ENCODE data around the gene KLF3.

KLF3 gene

GRCh38 chr4:38716256-38716655, 52.3 kb downstream of the KLF3 start:
- no peaks in the 10 kb centered on the region for H3K27me3 ChIP-seq
- H3K4me1 ChIP-seq (ENCODE audit: control insufficient read depth in 1 of 2, insufficient read depth in 1 of 2, low read depth in 1 of 2, low read length in 1 of 2) = no peaks in the 10 kb centered on the region
- H3K4me3 ChIP-seq (ENCODE audit: low read depth in 1 of 2, low read length in 1 of 2) = no peak overlapping the region
- H3K9me3 ChIP-seq = no peaks in the 10 kb centered on the region
- H3K36me3 ChIP-seq = no peaks in the 10 kb centered on the region
- no peak for TF ChIP-seq CTCF (IDR thresholded peaks at IDR 0.05)
- no peak overlapping the region for H3K27ac ChIP-seq

- Histone ChIP-seq H3K9me3 (no peaks in the 10 kb centered on the region), H3K27me3 (no peaks in the 10 kb centered on the region), H3K4me1 (ENCODE audit: control insufficient read depth in 1 of 2, insufficient read depth in 1 of 2, low read depth in 1 of 2, low read length in 1 of 2) (no peaks in the 10 kb centered on the region), H3K36me3 (no peaks in the 10 kb centered on the region), H3K4me3 (ENCODE audit: low read depth in 1 of 2, low read length in 1 of 2) (no peak overlapping the region), H3K27ac (no peak overlapping the region)
- no peak for TF ChIP-seq CTCF (IDR thresholded peaks at IDR 0.05)
These were observed 53.6 kb downstream of the KLF3 start for GRCh38 chr4:38717604-38718003.

- no peak overlapping the region for H3K4me3 ChIP-seq (ENCODE audit: low read depth in 1 of 2, low read length in 1 of 2)
- H3K9me3 ChIP-seq = no peaks in the 10 kb centered on the region
- no peaks in the 10 kb centered on the region for H3K27me3 ChIP-seq
- peaks cover 3 to 5% of the 10 kb centered on the region in 2 experiments for H3K4me1 ChIP-seq (ENCODE audit: control insufficient read depth in 1 of 2, insufficient read depth in 1 of 2, low read depth in 1 of 2, low read length in 1 of 2)
- no peaks in the 10 kb centered on the region for H3K36me3 ChIP-seq
- H3K27ac ChIP-seq = no peak overlapping the region
- TF ChIP-seq CTCF (IDR thresholded peaks at IDR 0.05) = no peak
These were observed 59.1 kb downstream of the KLF3 start for GRCh38 chr4:38723114-38723513.

- peaks cover 3 to 5% of the 10 kb centered on the region in 2 experiments for H3K4me1 ChIP-seq (ENCODE audit: control insufficient read depth in 1 of 2, insufficient read depth in 1 of 2, low read depth in 1 of 2, low read length in 1 of 2)
- no peak overlapping the region for H3K4me3 ChIP-seq (ENCODE audit: low read depth in 1 of 2, low read length in 1 of 2)
- H3K27ac ChIP-seq = no peak overlapping the region
- TF ChIP-seq CTCF (IDR thresholded peaks at IDR 0.05) = no peak
- no peaks in the 10 kb centered on the region for H3K9me3 ChIP-seq
- no peaks in the 10 kb centered on the region for H3K36me3 ChIP-seq
- H3K27me3 ChIP-seq = no peaks in the 10 kb centered on the region
These were observed 59.9 kb downstream of the KLF3 start for GRCh38 chr4:38723726-38724474.

- no peak overlapping the region for H3K27ac ChIP-seq
- TF ChIP-seq CTCF (IDR thresholded peaks at IDR 0.05) = no peak
- H3K4me1 ChIP-seq (ENCODE audit: control insufficient read depth in 1 of 2, insufficient read depth in 1 of 2, low read depth in 1 of 2, low read length in 1 of 2) = peaks cover 3 to 5% of the 10 kb centered on the region in 2 experiments
- H3K4me3 ChIP-seq (ENCODE audit: low read depth in 1 of 2, low read length in 1 of 2) = no peak overlapping the region
- H3K27me3 ChIP-seq = no peaks in the 10 kb centered on the region
- no peaks in the 10 kb centered on the region for H3K9me3 ChIP-seq
- no peaks in the 10 kb centered on the region for H3K36me3 ChIP-seq
These were observed 60.4 kb downstream of the KLF3 start for GRCh38 chr4:38724475-38724808.
